ENCODE results near the gene ZGPAT.

DNA sequence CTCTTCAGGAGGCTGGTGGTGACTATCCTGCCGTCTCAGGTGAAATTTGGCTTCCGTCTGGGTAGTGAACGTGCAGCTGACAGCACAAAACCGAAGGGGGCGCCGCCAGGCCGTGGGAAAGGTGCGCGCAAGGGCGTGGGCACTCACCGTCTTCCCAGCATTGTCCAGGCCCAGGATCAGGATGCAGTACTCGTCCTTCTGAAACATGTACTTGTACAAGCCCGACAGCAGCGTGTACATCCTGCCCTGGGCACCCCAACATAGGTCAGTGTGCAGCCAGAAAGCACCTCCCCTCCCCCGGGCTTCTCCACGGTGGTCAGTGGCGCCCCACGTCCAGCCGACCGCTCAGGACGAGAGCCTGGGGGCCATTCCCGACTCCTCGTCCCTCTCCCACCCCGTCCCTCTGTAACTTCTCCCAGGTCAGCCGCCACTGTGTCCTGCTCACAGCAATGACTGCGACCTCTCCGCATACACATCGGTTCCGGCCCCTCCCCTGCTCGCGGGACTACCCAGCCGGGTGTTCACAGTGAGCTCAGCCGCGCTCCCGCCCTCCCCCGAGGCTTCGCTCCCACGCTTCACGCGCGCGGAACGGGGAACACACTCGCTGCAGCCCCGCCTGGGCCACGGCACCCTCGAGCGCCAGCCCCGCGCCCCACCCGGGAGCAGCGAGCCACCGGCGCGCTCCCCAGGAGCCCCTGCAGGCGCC lies 834 bp upstream of the ZGPAT start:
- TF ChIP-seq CTCF (IDR thresholded peaks at IDR 0.05; ENCODE audit: extremely low read depth in 1 of 2, insufficient read depth in 1 of 2, low read depth in 1 of 2, low read length in 2 of 2) (peak; percentile 24 to 25), POLR2A (IDR thresholded peaks at IDR 0.05; ENCODE audit: low read depth, low read length) (no peak), POLR2AphosphoS5 (IDR thresholded peaks at IDR 0.05; ENCODE audit: insufficient read depth, low read depth, low read length) (no peak), EZH2 (IDR thresholded peaks at IDR 0.05; ENCODE audit: borderline replicate concordance, low read depth, low read length, severe bottlenecking) (no peak)
